ENCODE results near the gene IQCM. TPM values are rescaled to one million over a fixed set of nuclear protein-coding genes. Genes with fewer than 3 reads are reported as not detected.
"Not testable (repeated sequence)": the region's sequence is repeated elsewhere in the genome, so short reads cannot be mapped to it uniquely, and the experiment has no call there.

The IQCM gene
- total RNA-seq, 1 experiment from 2014 or later = not detected

GRCh38 chr4:149486861-149487260 is 328.8 kb downstream of the IQCM start:
- Histone ChIP-seq H3K36me3 (ENCODE audit: control insufficient read depth, insufficient read depth, low read length) (no peaks in the 10 kb centered on the region), H3K27me3 (ENCODE audit: control insufficient read depth, insufficient read depth, low read length) (no peaks in the 10 kb centered on the region), H3K9me3 (ENCODE audit: control insufficient read depth, insufficient read depth, low read depth, low read length) (no peaks in the 10 kb centered on the region), H3K27ac (ENCODE audit: low read length) (no peak overlapping the region), H3K4me3 (ENCODE audit: low read depth in 2 of 2, low read length in 2 of 2) (no peak overlapping the region), H3K4me1 (ENCODE audit: control insufficient read depth, insufficient read depth, low read length) (no peaks in the 10 kb centered on the region)
- BruUV-seq (replicated peaks) = no TSS peak
- in situ Hi-C loops (cut with HindIII; ENCODE audit: low pct_unique_long_range_greater_than_20kb, low sequenced_read_pairs) (no loop called here), intact Hi-C loops (cut with micrococcal nuclease; ENCODE audit: unreplicated experiment) (no loop called here)
- POLR2A ChIA-PET = no interaction called here
- DNase-seq (ENCODE audit: low read depth, low spot score) (no peak), ATAC-seq (no peak)
- TF ChIP-seq POLR2AphosphoS5 (IDR thresholded peaks at IDR 0.05; ENCODE audit: low read depth, low read length) (no peak), SIN3A (IDR thresholded peaks at IDR 0.05; ENCODE audit: borderline replicate concordance, insufficient read depth, low read depth, low read length) (no peak), CTCF (IDR thresholded peaks at IDR 0.05) (no peak), TCF7L2 (IDR thresholded peaks at IDR 0.05; ENCODE audit: low read depth, low read length) (no peak), REST (IDR thresholded peaks at IDR 0.05; ENCODE audit: insufficient read depth in 1 of 2, low read depth in 2 of 2, low read length in 1 of 2) (no peak)
- CTCF ChIA-PET = no interaction called here

- CTCF ChIA-PET; H3K4me3 ChIP-seq (ENCODE audit: low read depth in 2 of 2, low read length in 2 of 2); H3K27me3 ChIP-seq (ENCODE audit: control insufficient read depth, insufficient read depth, low read length); in situ Hi-C loops (cut with HindIII; ENCODE audit: low pct_unique_long_range_greater_than_20kb, low sequenced_read_pairs); ATAC-seq; H3K27ac ChIP-seq (ENCODE audit: low read length); H3K9me3 ChIP-seq (ENCODE audit: control insufficient read depth, insufficient read depth, low read depth, low read length); H3K4me1 ChIP-seq (ENCODE audit: control insufficient read depth, insufficient read depth, low read length); intact Hi-C loops (cut with micrococcal nuclease; ENCODE audit: unreplicated experiment); POLR2A ChIA-PET; DNase-seq (ENCODE audit: low read depth, low spot score); H3K36me3 ChIP-seq (ENCODE audit: control insufficient read depth, insufficient read depth, low read length); BruUV-seq (replicated peaks): not testable (repeated sequence)
These were observed 347.0 kb downstream of the IQCM start for GRCh38 chr4:149468669-149469068.

- intact Hi-C loops (cut with micrococcal nuclease; ENCODE audit: unreplicated experiment) = no loop called here
- ChIA-PET POLR2A (no interaction called here), CTCF (no interaction called here)
- ATAC-seq (no peak), DNase-seq (ENCODE audit: low read depth, low spot score) (no peak)
- TF ChIP-seq SIN3A (IDR thresholded peaks at IDR 0.05; ENCODE audit: borderline replicate concordance, insufficient read depth, low read depth, low read length) = no peak
- no peak for TF ChIP-seq POLR2AphosphoS5 (IDR thresholded peaks at IDR 0.05; ENCODE audit: low read depth, low read length)
- no peak for TF ChIP-seq CTCF (IDR thresholded peaks at IDR 0.05)
- no peak for TF ChIP-seq REST (IDR thresholded peaks at IDR 0.05; ENCODE audit: insufficient read depth in 1 of 2, low read depth in 2 of 2, low read length in 1 of 2)
- no peak for TF ChIP-seq TCF7L2 (IDR thresholded peaks at IDR 0.05; ENCODE audit: low read depth, low read length)
- no peak overlapping the region for H3K27ac ChIP-seq (ENCODE audit: low read length)
- H3K9me3 ChIP-seq (ENCODE audit: control insufficient read depth, insufficient read depth, low read depth, low read length) = no peaks in the 10 kb centered on the region
- H3K4me1 ChIP-seq (ENCODE audit: control insufficient read depth, insufficient read depth, low read length) = no peaks in the 10 kb centered on the region
- BruUV-seq (replicated peaks) = no TSS peak
- in situ Hi-C loops (cut with HindIII; ENCODE audit: low pct_unique_long_range_greater_than_20kb, low sequenced_read_pairs) = no loop called here
- H3K36me3 ChIP-seq (ENCODE audit: control insufficient read depth, insufficient read depth, low read length) = no peaks in the 10 kb centered on the region
- no peaks in the 10 kb centered on the region for H3K27me3 ChIP-seq (ENCODE audit: control insufficient read depth, insufficient read depth, low read length)
- no peak overlapping the region for H3K4me3 ChIP-seq (ENCODE audit: low read depth in 2 of 2, low read length in 2 of 2)
These were observed 349.2 kb downstream of the IQCM start for GRCh38 chr4:149466446-149466845.
